ENCODE results near the gene P3H4.

DNA sequence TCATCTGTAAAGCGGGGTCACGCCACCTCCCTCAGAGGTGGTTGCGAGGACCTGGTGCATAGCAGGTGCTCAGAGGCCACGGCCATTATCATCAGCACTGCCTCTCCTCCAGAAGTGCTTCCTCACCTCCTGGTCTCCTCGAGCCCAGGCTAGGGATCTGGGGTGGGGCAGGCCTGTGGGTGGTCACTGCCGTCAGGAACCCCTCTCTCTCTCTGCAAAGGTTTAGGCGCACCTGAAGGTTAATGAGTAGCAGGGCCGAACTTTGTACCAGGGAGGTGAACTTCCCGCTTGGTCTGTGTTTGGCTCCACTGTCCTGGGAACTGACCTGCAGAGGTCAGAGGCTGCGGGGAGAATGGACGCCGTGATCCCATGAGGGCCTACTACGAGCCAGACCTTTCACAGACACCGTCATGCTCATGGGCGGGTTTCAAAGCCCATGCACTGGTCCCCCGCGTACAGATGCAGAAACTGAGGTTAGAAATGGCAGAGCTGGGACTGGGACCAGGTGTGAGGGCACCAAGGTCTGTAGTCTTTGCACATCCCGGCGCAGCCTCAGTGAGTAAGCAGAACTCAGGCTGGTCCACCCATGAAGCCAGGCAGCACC, 39.1 kb downstream of the P3H4 start:
- TF ChIP-seq, protein P1, sequence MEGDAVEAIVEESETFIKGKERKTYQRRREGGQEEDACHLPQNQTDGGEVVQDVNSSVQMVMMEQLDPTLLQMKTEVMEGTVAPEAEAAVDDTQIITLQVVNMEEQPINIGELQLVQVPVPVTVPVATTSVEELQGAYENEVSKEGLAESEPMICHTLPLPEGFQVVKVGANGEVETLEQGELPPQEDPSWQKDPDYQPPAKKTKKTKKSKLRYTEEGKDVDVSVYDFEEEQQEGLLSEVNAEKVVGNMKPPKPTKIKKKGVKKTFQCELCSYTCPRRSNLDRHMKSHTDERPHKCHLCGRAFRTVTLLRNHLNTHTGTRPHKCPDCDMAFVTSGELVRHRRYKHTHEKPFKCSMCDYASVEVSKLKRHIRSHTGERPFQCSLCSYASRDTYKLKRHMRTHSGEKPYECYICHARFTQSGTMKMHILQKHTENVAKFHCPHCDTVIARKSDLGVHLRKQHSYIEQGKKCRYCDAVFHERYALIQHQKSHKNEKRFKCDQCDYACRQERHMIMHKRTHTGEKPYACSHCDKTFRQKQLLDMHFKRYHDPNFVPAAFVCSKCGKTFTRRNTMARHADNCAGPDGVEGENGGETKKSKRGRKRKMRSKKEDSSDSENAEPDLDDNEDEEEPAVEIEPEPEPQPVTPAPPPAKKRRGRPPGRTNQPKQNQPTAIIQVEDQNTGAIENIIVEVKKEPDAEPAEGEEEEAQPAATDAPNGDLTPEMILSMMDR (IDR thresholded peaks at IDR 0.05 in 2 of 3, conservative IDR thresholded peaks at IDR 0.05 in 1 of 3; ENCODE audit: control insufficient read depth in 2 of 3, extremely low read depth in 1 of 3, insufficient read depth in 1 of 3, low read depth in 3 of 3, low read length in 3 of 3): no peak
- no peak for TF ChIP-seq NFIC (IDR thresholded peaks at IDR 0.05; ENCODE audit: low read depth, low read length)
- TF ChIP-seq EGR1 (IDR thresholded peaks at IDR 0.05; ENCODE audit: borderline replicate concordance in 1 of 2, low read depth in 2 of 2, low read length in 2 of 2): no peak
- no peak for TF ChIP-seq POLR2AphosphoS5 (IDR thresholded peaks at IDR 0.05; ENCODE audit: low read length)
- no peak for TF ChIP-seq CREM (IDR thresholded peaks at IDR 0.05; ENCODE audit: low read depth)
- no peak for TF ChIP-seq FOXK2 (IDR thresholded peaks at IDR 0.05)
- TF ChIP-seq, protein P2, sequence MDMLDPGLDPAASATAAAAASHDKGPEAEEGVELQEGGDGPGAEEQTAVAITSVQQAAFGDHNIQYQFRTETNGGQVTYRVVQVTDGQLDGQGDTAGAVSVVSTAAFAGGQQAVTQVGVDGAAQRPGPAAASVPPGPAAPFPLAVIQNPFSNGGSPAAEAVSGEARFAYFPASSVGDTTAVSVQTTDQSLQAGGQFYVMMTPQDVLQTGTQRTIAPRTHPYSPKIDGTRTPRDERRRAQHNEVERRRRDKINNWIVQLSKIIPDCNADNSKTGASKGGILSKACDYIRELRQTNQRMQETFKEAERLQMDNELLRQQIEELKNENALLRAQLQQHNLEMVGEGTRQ (IDR thresholded peaks at IDR 0.05; ENCODE audit: borderline replicate concordance, low read depth, low read length): no peak
- TF ChIP-seq TCF7 (IDR thresholded peaks at IDR 0.05; ENCODE audit: borderline replicate concordance): no peak

All from GM12878 (cell line).